WERI-Rb-1 (cell line): ENCODE data around the gene OR51D1.

Experiments
- DNase-seq: peaks from one replicate; pipeline ENCODE4 v3.0.0-alpha.2; 2020
- H3K27ac ChIP-seq: fragments of 250-450 bp; sonication (Bioruptor Pico); 2 replicates; pipeline ENCODE4 v1.5.1; 2020; ENCODE audit warnings: mild to moderate bottlenecking, moderate library complexity
- H3K27me3 ChIP-seq: fragments of 250-450 bp; sonication (Bioruptor Pico); 2 replicates; pipeline ENCODE4 v1.5.1; 2021; ENCODE audit warnings: mild to moderate bottlenecking, low read depth, moderate library complexity; ENCODE audit not compliant: insufficient read depth, severe bottlenecking
- H3K36me3 ChIP-seq: fragments of 250-450 bp; sonication (Bioruptor Pico); 2 replicates; pipeline ENCODE4 v1.5.1; 2020; ENCODE audit warnings: mild to moderate bottlenecking, moderate library complexity
- H3K4me3 ChIP-seq: 2 replicates; pipeline ENCODE4 v1.5.1; 2011; ENCODE audit warnings: low read depth, mild to moderate bottlenecking, control low read depth, low read length
- H3K9me3 ChIP-seq: fragments of 250-450 bp; sonication (Bioruptor Pico); 2 replicates; pipeline ENCODE4 v1.5.1; 2021; ENCODE audit warnings: mild to moderate bottlenecking, moderate library complexity; ENCODE audit not compliant: severe bottlenecking
- TF ChIP-seq, protein P1 (sequence below): IDR thresholded peaks from 2 replicates; pipeline ENCODE4 v1.5.1; 2011; ENCODE audit warnings: low read depth, mild to moderate bottlenecking, control low read depth, inconsistent platforms, low read length

Gene OR51D1

DNA sequence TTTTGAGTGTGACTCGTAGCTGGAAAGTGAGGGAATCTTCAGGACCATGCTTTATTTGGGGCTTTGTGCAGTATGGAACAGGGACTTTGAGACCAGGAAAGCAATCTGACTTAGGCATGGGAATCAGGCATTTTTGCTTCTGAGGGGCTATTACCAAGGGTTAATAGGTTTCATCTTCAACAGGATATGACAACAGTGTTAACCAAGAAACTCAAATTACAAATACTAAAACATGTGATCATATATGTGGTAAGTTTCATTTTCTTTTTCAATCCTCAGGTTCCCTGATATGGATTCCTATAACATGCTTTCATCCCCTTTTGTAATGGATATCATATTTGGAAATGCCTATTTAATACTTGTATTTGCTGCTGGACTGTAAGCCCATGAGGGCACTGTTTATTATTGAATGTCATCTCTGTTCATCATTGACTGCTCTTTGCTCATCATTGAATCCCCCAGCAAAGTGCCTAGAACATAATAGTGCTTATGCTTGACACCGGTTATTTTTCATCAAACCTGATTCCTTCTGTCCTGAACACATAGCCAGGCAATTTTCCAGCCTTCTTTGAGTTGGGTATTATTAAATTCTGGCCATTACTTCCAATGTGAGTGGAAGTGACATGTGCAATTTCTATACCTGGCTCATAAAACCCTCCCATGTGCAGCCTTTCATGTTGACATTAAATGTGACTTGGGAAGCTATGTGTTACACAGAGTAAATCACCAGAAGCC is 17.5 kb downstream of the OR51D1 start:
- Histone ChIP-seq H3K27ac (no peak overlapping the region), H3K27me3 (peaks cover 81% of the 10 kb centered on the region), H3K4me3 (no peak overlapping the region), H3K9me3 (no peaks in the 10 kb centered on the region), H3K36me3 (no peaks in the 10 kb centered on the region)
- TF ChIP-seq, protein P1, sequence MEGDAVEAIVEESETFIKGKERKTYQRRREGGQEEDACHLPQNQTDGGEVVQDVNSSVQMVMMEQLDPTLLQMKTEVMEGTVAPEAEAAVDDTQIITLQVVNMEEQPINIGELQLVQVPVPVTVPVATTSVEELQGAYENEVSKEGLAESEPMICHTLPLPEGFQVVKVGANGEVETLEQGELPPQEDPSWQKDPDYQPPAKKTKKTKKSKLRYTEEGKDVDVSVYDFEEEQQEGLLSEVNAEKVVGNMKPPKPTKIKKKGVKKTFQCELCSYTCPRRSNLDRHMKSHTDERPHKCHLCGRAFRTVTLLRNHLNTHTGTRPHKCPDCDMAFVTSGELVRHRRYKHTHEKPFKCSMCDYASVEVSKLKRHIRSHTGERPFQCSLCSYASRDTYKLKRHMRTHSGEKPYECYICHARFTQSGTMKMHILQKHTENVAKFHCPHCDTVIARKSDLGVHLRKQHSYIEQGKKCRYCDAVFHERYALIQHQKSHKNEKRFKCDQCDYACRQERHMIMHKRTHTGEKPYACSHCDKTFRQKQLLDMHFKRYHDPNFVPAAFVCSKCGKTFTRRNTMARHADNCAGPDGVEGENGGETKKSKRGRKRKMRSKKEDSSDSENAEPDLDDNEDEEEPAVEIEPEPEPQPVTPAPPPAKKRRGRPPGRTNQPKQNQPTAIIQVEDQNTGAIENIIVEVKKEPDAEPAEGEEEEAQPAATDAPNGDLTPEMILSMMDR: no peak
- no peak for DNase-seq

DNA sequence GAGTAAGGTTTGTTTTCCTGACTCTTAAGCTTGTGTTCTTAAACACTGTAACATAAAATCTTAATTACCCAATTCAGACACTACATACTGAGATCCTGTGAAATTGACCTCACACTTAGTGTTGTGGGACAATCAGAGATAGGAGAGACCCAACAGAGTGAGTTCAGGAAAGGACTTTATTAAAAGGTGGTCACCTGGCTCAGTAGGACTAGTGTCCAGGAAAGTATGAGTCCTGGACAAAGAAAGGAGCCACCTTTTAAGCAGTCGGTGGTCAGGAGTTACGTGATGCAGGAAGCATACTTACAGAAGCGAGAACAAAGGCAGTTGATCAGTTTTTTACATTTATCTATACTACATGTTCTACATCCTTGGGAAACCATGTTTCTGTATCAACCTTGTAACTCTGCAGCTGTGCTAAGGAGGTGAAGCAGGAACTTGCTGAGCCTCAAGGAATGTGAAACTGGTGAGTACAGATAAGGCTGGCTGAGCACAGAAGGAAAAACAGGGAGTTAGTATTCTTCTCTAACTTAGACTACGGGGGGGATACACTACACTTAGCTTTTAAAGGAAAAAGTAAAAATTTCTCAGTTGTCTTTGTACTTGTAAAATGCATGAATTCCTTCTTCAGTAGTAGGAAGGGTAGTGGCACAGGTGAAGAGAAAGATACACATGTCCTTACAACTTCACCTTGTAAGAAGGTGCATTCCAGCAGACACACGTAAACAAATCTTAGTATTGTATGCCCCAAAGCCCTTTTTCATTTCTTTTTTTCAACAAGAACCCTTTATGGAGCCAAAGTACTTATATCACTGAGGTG is 21.6 kb downstream of the OR51D1 start:
- Histone ChIP-seq H3K27me3 (peaks cover 92% of the 10 kb centered on the region), H3K4me3 (no peak overlapping the region), H3K9me3 (no peaks in the 10 kb centered on the region), H3K27ac (no peak overlapping the region), H3K36me3 (no peaks in the 10 kb centered on the region)
- no peak for DNase-seq
- TF ChIP-seq, protein P1: no peak

DNA sequence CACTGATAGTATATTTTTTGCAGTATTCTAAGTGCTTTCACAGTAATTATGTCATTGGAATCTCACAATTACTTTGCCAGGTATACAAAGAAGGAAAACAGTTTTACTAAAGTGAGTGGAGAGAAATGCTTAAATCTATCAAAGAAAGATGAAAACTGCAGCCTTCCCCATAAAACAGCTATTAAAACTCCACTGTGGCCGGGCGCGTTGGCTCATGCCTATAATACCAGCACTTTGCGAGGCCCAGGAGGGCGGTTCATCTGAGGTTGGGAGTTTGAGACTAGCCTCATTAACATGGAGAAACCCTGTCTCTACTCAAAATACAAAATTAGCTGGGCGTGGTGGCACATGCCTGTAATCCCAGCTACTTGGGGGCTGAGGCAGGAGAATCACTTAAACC is 25.6 kb downstream of the OR51D1 start:
- H3K36me3 ChIP-seq: no peaks in the 10 kb centered on the region
- DNase-seq: no peak
- TF ChIP-seq, protein P1: no peak

DNA sequence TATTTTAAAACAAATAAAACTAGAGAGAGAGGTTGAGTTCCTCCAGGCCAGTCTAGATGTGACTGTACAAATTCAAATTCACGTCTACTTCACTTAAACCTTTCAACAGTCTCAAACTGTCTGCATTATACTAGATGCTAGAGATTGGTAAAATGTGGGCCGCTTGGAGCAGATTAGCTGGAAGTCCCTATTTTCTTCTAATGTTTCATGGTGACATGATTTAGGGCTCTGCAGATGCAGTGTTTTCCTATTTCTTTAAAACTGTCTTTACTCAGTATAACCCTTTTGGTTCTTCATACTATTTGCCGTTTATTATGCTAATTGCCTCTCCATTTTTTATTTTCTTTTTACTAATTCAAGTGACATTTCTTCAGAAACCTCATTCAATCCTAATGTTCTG is 26.9 kb downstream of the OR51D1 start:
- Histone ChIP-seq H3K9me3 (no peaks in the 10 kb centered on the region), H3K4me3 (no peak overlapping the region)
- TF ChIP-seq, protein P1: no peak

More for the DNA sequence above, 25.6 kb downstream of the OR51D1 start:
- no peaks in the 10 kb centered on the region for H3K9me3 ChIP-seq
- no peak overlapping the region for H3K4me3 ChIP-seq
- H3K27ac ChIP-seq: no peak overlapping the region
- peaks cover 83% of the 10 kb centered on the region for H3K27me3 ChIP-seq

DNA sequence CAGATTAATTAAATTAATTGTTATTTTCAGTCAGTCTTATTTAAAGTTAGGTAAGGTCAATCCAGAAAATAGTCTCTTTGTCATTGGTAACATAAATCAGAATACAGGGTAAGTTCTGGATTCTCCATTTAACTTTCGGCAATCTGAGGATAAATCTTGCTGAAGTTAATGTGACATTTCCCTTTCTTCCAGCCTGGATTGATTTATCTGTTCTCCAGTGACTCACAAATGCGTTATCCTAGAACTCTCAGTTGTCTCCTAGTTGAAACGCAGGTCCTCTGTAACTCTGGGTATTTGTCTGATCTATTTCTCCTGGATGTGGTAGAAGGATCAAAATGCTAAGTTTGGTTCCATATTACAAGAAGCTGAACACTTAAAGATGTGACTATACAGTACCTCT is 27.5 kb downstream of the OR51D1 start:
- TF ChIP-seq, protein P1: no peak
- H3K27ac ChIP-seq: no peak overlapping the region
- H3K4me3 ChIP-seq: no peak overlapping the region
- H3K36me3 ChIP-seq: no peaks in the 10 kb centered on the region
- H3K9me3 ChIP-seq: no peaks in the 10 kb centered on the region
- DNase-seq: no peak
- H3K27me3 ChIP-seq: peaks cover 77% of the 10 kb centered on the region

More for the DNA sequence above, 26.9 kb downstream of the OR51D1 start:
- H3K27ac ChIP-seq: no peak overlapping the region
- H3K36me3 ChIP-seq: no peaks in the 10 kb centered on the region
- DNase-seq: no peak
- H3K27me3 ChIP-seq: peaks cover 79% of the 10 kb centered on the region
